Esophagus (tissue), 2 donors: ENCODE data around the gene OR2J1. TPM values are rescaled to one million over a fixed set of nuclear protein-coding genes. Genes with fewer than 3 reads are reported as not detected.
"Not testable (repeated sequence)": the region's sequence is repeated elsewhere in the genome, so short reads cannot be mapped to it uniquely, and the experiment has no call there.

Experiments
- H3K27ac ChIP-seq, 2 donors: one replicate each; pipeline ENCODE4 v1.5.1; 2013; ENCODE audit warnings: low read depth in 2 of 2, mild to moderate bottlenecking in 2 of 2, inconsistent platforms in 1 of 2, low read length in 1 of 2, moderate library complexity in 1 of 2
- H3K27me3 ChIP-seq, 2 donors: one replicate each; pipeline ENCODE4 v1.6.1; 2013; ENCODE audit warnings: low read length in 2 of 2, control low read depth in 1 of 2, mild to moderate bottlenecking in 1 of 2; ENCODE audit not compliant: insufficient read depth in 2 of 2, control insufficient read depth in 1 of 2
- H3K36me3 ChIP-seq, 2 donors: one replicate each; pipeline ENCODE4 v1.6.1; 2013; ENCODE audit warnings: low read length in 1 of 2; ENCODE audit not compliant: control insufficient read depth in 2 of 2, insufficient read depth in 2 of 2
- H3K4me1 ChIP-seq, 2 donors: one replicate each; pipeline ENCODE4 v1.6.1; 2013; ENCODE audit warnings: low read length in 1 of 2; ENCODE audit not compliant: control insufficient read depth in 2 of 2, insufficient read depth in 2 of 2
- H3K4me3 ChIP-seq, 2 donors: one replicate each; pipeline ENCODE4 v1.5.1; 2013; ENCODE audit warnings: low read length in 2 of 2, mild to moderate bottlenecking in 2 of 2, low read depth in 1 of 2, moderate library complexity in 1 of 2
- H3K9me3 ChIP-seq, 2 donors: one replicate each; pipeline ENCODE4 v1.6.1; 2013; ENCODE audit warnings: mild to moderate bottlenecking in 2 of 2, low read depth in 1 of 2, low read length in 1 of 2, moderate library complexity in 1 of 2; ENCODE audit not compliant: control insufficient read depth in 2 of 2, insufficient read depth in 1 of 2
- WGBS, 2 donors: extraction: QIAGEN DNeasy Blood & Tissue Kit; methylation state at CpG; one replicate each; pipeline ENCODE4 v1.1.7; 2013; 5-methylcytosine and 5-hydroxymethylcytosine counted together
- polyA plus RNA-seq, 2 donors: library from polyadenylated mRNA; stranded (reverse); fragments of 200-250 nt; gene quantifications; one replicate each; pipeline ENCODE4 v1.2.3, GENCODE V29; 2013
- donor health status: healthy with polysubstance abuse.
- donor health status: Bipolar disorder and iron deficiency.

The OR2J1 gene
- polyA plus RNA-seq, 2 donors, result not detected

- H3K27me3 ChIP-seq, H3K4me3 ChIP-seq, H3K4me1 ChIP-seq, H3K9me3 ChIP-seq, H3K27ac ChIP-seq, H3K36me3 ChIP-seq: not testable (repeated sequence)
- WGBS, 2 donors, result 74 to 79% methylated on average over 3 of the region's 3 CpGs
Observed at GRCh38 chr6:29149444-29149843, 50.2 kb downstream of the OR2J1 start.

Other genes starting within 250 kb of the OR2J1 start
- 10 to 100 TPM; 13.3 to 15.8 TPM for gene TRIM27, start 175.5 kb upstream of the OR2J1 start, polyA plus RNA-seq
- 1 to 10 TPM in 1 of 2 donors, under 1 TPM in 1; 0.46 to 1.2 TPM for gene ZNF311, start 94.2 kb upstream of the OR2J1 start, polyA plus RNA-seq
- gene OR2W1, start 54.3 kb upstream of the OR2J1 start, polyA plus RNA-seq, result not detected
- not detected for gene OR2B3, start 12.2 kb upstream of the OR2J1 start, polyA plus RNA-seq
- gene OR2J3, start 8.6 kb downstream of the OR2J1 start, polyA plus RNA-seq, result not detected
- not detected for gene OR2J2, start 71.4 kb downstream of the OR2J1 start, polyA plus RNA-seq
- gene OR14J1, start 202.2 kb downstream of the OR2J1 start, polyA plus RNA-seq, result not detected